Suprapubic skin (tissue), 4 donors: Measurements from ENCODE around the gene SRBD1. TPM values are rescaled to one million over a fixed set of nuclear protein-coding genes. Genes with fewer than 3 reads are reported as not detected.

Experiments used
- DNase-seq, 2 donors: peaks; one replicate each; pipeline ENCODE4 v3.0.0-alpha.2; 2019; ENCODE audit warnings: low spot score in 2 of 2
- H3K27ac ChIP-seq: fragments of 200-600 bp; sonication (generic); one replicate; pipeline ENCODE4 v1.5.1; 2019
- H3K27me3 ChIP-seq: fragments of 200-600 bp; sonication (generic); one replicate; pipeline ENCODE4 v1.5.1; 2019
- H3K36me3 ChIP-seq: fragments of 200-600 bp; sonication (generic); one replicate; pipeline ENCODE4 v1.5.1; 2019
- H3K4me1 ChIP-seq: fragments of 200-600 bp; sonication (generic); one replicate; pipeline ENCODE4 v1.5.1; 2019
- H3K4me3 ChIP-seq: fragments of 200-600 bp; sonication (generic); one replicate; pipeline ENCODE4 v1.5.1; 2019; ENCODE audit warnings: mild to moderate bottlenecking
- H3K9me3 ChIP-seq: fragments of 200-600 bp; sonication (generic); one replicate; pipeline ENCODE4 v1.5.1; 2019
- CTCF ChIP-seq, 2 donors: fragments of 200-600 bp in 1 of 2; fragments of 450-650 bp in 1 of 2; sonication (generic) in 1 of 2; IDR thresholded peaks; one replicate each; pipeline ENCODE4 v1.5.1; 2016 to 2019; ENCODE audit warnings: antibody characterized with exemption in 2 of 2, mild to moderate bottlenecking in 1 of 2, moderate library complexity in 1 of 2
- EP300 ChIP-seq: sonication (generic); formaldehyde crosslinking; IDR thresholded peaks from one replicate; pipeline ENCODE4 v1.6.1; 2017; ENCODE audit warnings: antibody characterized with exemption
- POLR2A ChIP-seq, 2 donors: fragments of 450-650 bp; IDR thresholded peaks; one replicate each; pipeline ENCODE4 v1.6.1; 2017; ENCODE audit warnings: antibody characterized with exemption in 2 of 2, mild to moderate bottlenecking in 2 of 2, moderate library complexity in 2 of 2
- POLR2AphosphoS5 ChIP-seq, 3 donors: sonication (generic); formaldehyde crosslinking; IDR thresholded peaks; one replicate each; pipeline ENCODE4 v1.6.1; 2017; ENCODE audit warnings: antibody characterized with exemption in 3 of 3
- WGBS: methylation state at CpG from one replicate; pipeline ENCODE4 v1.1.5; 2018; 5-methylcytosine and 5-hydroxymethylcytosine counted together
- total RNA-seq, 4 donors: library from RNA; depleted of rRNA; stranded (reverse); fragments of >200 nt; gene quantifications; one replicate each; pipeline ENCODE4 v1.1.0, GENCODE V29; 2016

The SRBD1 gene
- total RNA-seq, 4 donors from 2014 or later: 6.1 to 9.6 (median 7.2) TPM

GRCh38 chr2:45458909-45459563 is 152.0 kb downstream of the SRBD1 start:
- 29% methylated on average over 3 of the region's 3 CpGs for WGBS
- no peaks in the 10 kb centered on the region for H3K9me3 ChIP-seq
- H3K36me3 ChIP-seq: no peaks in the 10 kb centered on the region
- no peak for DNase-seq
- TF ChIP-seq CTCF (IDR thresholded peaks at IDR 0.05): no peak
- TF ChIP-seq POLR2A (IDR thresholded peaks at IDR 0.05): no peak
- no peak for TF ChIP-seq POLR2AphosphoS5 (IDR thresholded peaks at IDR 0.05)
- peak overlapping the region; percentile 43 for H3K27ac ChIP-seq
- no peaks in the 10 kb centered on the region for H3K27me3 ChIP-seq
- peaks cover 11% of the 10 kb centered on the region for H3K4me1 ChIP-seq
- H3K4me3 ChIP-seq: no peak overlapping the region

- Histone ChIP-seq H3K27me3 (no peaks in the 10 kb centered on the region), H3K27ac (no peak overlapping the region), H3K9me3 (no peaks in the 10 kb centered on the region), H3K36me3 (no peaks in the 10 kb centered on the region), H3K4me1 (peaks cover 11% of the 10 kb centered on the region), H3K4me3 (no peak overlapping the region)
- WGBS: 96% methylated on average over 5 of the region's 5 CpGs
- TF ChIP-seq CTCF (IDR thresholded peaks at IDR 0.05) (no peak), POLR2A (IDR thresholded peaks at IDR 0.05) (no peak), EP300 (no peak), POLR2AphosphoS5 (IDR thresholded peaks at IDR 0.05) (no peak)
- DNase-seq: no peak
Measured at GRCh38 chr2:45457211-45457945, 153.7 kb downstream of the SRBD1 start.

GRCh38 chr2:45452866-45453265 is 158.2 kb downstream of the SRBD1 start:
- no peaks in the 10 kb centered on the region for H3K4me1 ChIP-seq
- H3K36me3 ChIP-seq: no peaks in the 10 kb centered on the region
- 72% methylated on average over 4 of the region's 4 CpGs for WGBS
- H3K27me3 ChIP-seq: no peaks in the 10 kb centered on the region
- no peak overlapping the region for H3K4me3 ChIP-seq
- no peak for DNase-seq
- TF ChIP-seq POLR2AphosphoS5 (IDR thresholded peaks at IDR 0.05) (no peak), POLR2A (IDR thresholded peaks at IDR 0.05) (no peak), CTCF (IDR thresholded peaks at IDR 0.05) (no peak), EP300 (no peak)
- H3K27ac ChIP-seq: no peak overlapping the region
- H3K9me3 ChIP-seq: no peaks in the 10 kb centered on the region

GRCh38 chr2:45450634-45451033 is 160.4 kb downstream of the SRBD1 start:
- no peaks in the 10 kb centered on the region for H3K9me3 ChIP-seq
- no peak for TF ChIP-seq CTCF (IDR thresholded peaks at IDR 0.05)
- no peak for TF ChIP-seq EP300
- no peaks in the 10 kb centered on the region for H3K27me3 ChIP-seq
- H3K4me1 ChIP-seq: no peaks in the 10 kb centered on the region
- no peak for DNase-seq
- 78% methylated on average over 2 of the region's 2 CpGs for WGBS
- H3K4me3 ChIP-seq: no peak overlapping the region
- no peak overlapping the region for H3K27ac ChIP-seq
- no peaks in the 10 kb centered on the region for H3K36me3 ChIP-seq

GRCh38 chr2:45448217-45448616 is 162.8 kb downstream of the SRBD1 start:
- Histone ChIP-seq H3K27me3 (no peaks in the 10 kb centered on the region), H3K36me3 (no peaks in the 10 kb centered on the region), H3K4me1 (no peaks in the 10 kb centered on the region), H3K27ac (no peak overlapping the region), H3K4me3 (no peak overlapping the region), H3K9me3 (no peaks in the 10 kb centered on the region)
- TF ChIP-seq POLR2AphosphoS5 (IDR thresholded peaks at IDR 0.05) (no peak), CTCF (IDR thresholded peaks at IDR 0.05) (no peak), POLR2A (IDR thresholded peaks at IDR 0.05) (no peak), EP300 (no peak)
- WGBS: 95% methylated on average over 3 of the region's 3 CpGs
- no peak for DNase-seq
